Stimulated activated naive CD8-positive, alpha-beta T cell treated with anti-CD3 and anti-CD28 coated beads, Interleukin-15, Interleukin-2, amounts not matched to agents 100 ng/mL and 50 ng/mL, for 24 hours (primary cell): ENCODE results near the gene SDSL.

ENCODE experiments used
- H3K27ac Mint-ChIP-seq: one replicate; pipeline ENCODE4 v1.8.0; 2021; ENCODE audit warnings: mild to moderate bottlenecking, mixed read lengths
- H3K27me3 Mint-ChIP-seq: one replicate; pipeline ENCODE4 v1.8.0; 2021; ENCODE audit warnings: mixed read lengths
- H3K36me3 Mint-ChIP-seq: one replicate; pipeline ENCODE4 v1.8.0; 2021; ENCODE audit warnings: low read depth, mixed read lengths
- H3K4me1 Mint-ChIP-seq: one replicate; pipeline ENCODE4 v1.8.0; 2021; ENCODE audit warnings: low read depth, mixed read lengths
- H3K4me3 Mint-ChIP-seq: one replicate; pipeline ENCODE4 v1.8.0; 2021; ENCODE audit warnings: mild to moderate bottlenecking, mixed read lengths
- H3K9me3 Mint-ChIP-seq: one replicate; pipeline ENCODE4 v1.8.0; 2021; ENCODE audit warnings: mixed read lengths

The SDSL gene

GRCh38 chr12:113485330-113485729, 63.1 kb downstream of the SDSL start:
- peaks cover 61% of the 10 kb centered on the region for H3K27me3 Mint-ChIP-seq
- H3K36me3 Mint-ChIP-seq, result no peaks in the 10 kb centered on the region
- H3K4me1 Mint-ChIP-seq, result no peaks in the 10 kb centered on the region

GRCh38 chr12:113486722-113487121, 64.5 kb downstream of the SDSL start:
- H3K4me3 Mint-ChIP-seq, result no peak overlapping the region
- H3K4me1 Mint-ChIP-seq, result no peaks in the 10 kb centered on the region
- H3K36me3 Mint-ChIP-seq, result no peaks in the 10 kb centered on the region
- H3K27ac Mint-ChIP-seq, result no peak overlapping the region
- H3K27me3 Mint-ChIP-seq, result peaks cover 50% of the 10 kb centered on the region
- H3K9me3 Mint-ChIP-seq, result peaks cover 3% of the 10 kb centered on the region

More at GRCh38 chr12:113485330-113485729, 63.1 kb downstream of the SDSL start:
- Mint-ChIP-seq H3K27ac (no peak overlapping the region), H3K4me3 (no peak overlapping the region), H3K9me3 (no peaks in the 10 kb centered on the region)
